PC-9 (cell line): ENCODE measurements around the gene ZNF80. TPM values are rescaled to one million over a fixed set of nuclear protein-coding genes. Genes with fewer than 3 reads are reported as not detected.

Experiments
- BruUV-seq: library from RNA; stranded (reverse); fragments of 400-500 nt; replicated peaks from 2 replicates; lab custom pipeline; 2021; lab: Mats Ljungman, UMichigan
- CTCF ChIA-PET: fragments of 300-600 bp; sonication (Branson Sonifier 250); formaldehyde crosslinking; loops from one replicate; lab custom pipeline; 2022; ENCODE audit warnings: antibody characterized with exemption; lab: Charles Lee
- POLR2A ChIA-PET: fragments of 300-600 bp; sonication (Branson Sonifier 250); formaldehyde crosslinking; loops from one replicate; lab custom pipeline; 2022; ENCODE audit warnings: antibody characterized with exemption; ENCODE audit not compliant: unreplicated experiment; lab: Charles Lee
- DNase-seq, 2 experiments: peaks; one replicate each; pipeline versions ENCODE4 v3.0.0 to v3.0.0-alpha.2; 2015 to 2022; ENCODE audit warnings: mixed read lengths in 1 of 2
- H2AFZ ChIP-seq: fragments of 200-600 bp; sonication (generic); 2 replicates; pipeline ENCODE4 v1.8.1; 2017; ENCODE audit warnings: antibody characterized with exemption
- H3F3A ChIP-seq: fragments of 200-600 bp; sonication (generic); 2 replicates; pipeline ENCODE4 v1.8.1; 2017; ENCODE audit warnings: antibody characterized with exemption, mild to moderate bottlenecking, low read depth; ENCODE audit not compliant: insufficient read depth
- H3K27ac ChIP-seq: fragments of 200-600 bp; sonication (generic); 2 replicates; pipeline ENCODE4 v1.6.1; 2016; ENCODE audit warnings: mixed run types
- H3K27me3 ChIP-seq: fragments of 200-600 bp; sonication (generic); 2 replicates; pipeline ENCODE4 v1.6.1; 2016; ENCODE audit warnings: low read depth, mixed run types; ENCODE audit not compliant: insufficient read depth
- H3K36me3 ChIP-seq: fragments of 200-600 bp; sonication (generic); 2 replicates; pipeline ENCODE4 v1.6.1; 2016; ENCODE audit warnings: low read depth, mixed run types
- H3K4me1 ChIP-seq: fragments of 200-600 bp; sonication (generic); replicated peaks from 2 replicates; pipeline ENCODE4 v1.6.1; 2016; ENCODE audit warnings: mixed run types; ENCODE audit not compliant: insufficient read depth
- H3K4me2 ChIP-seq: fragments of 200-600 bp; sonication (generic); 2 replicates; pipeline ENCODE4 v1.6.1; 2017; ENCODE audit warnings: mixed run types
- H3K4me3 ChIP-seq: fragments of 200-600 bp; sonication (generic); 2 replicates; pipeline ENCODE4 v1.6.1; 2016; ENCODE audit warnings: mixed run types
- H3K79me2 ChIP-seq: fragments of 200-600 bp; sonication (generic); 2 replicates; pipeline ENCODE4 v1.6.1; 2017; ENCODE audit warnings: low read depth, mixed run types
- H3K9me2 ChIP-seq: fragments of 200-600 bp; sonication (generic); 2 replicates; pipeline ENCODE4 v1.8.1; 2017; ENCODE audit warnings: mild to moderate bottlenecking; ENCODE audit not compliant: insufficient read depth
- H3K9me3 ChIP-seq: fragments of 200-600 bp; sonication (generic); 2 replicates; pipeline ENCODE4 v1.8.1; 2016; ENCODE audit warnings: low read depth; ENCODE audit not compliant: insufficient read depth
- H4K20me1 ChIP-seq: fragments of 200-600 bp; sonication (generic); 2 replicates; pipeline ENCODE4 v1.8.1; 2017; ENCODE audit not compliant: insufficient read depth
- CTCF ChIP-seq: fragments of 200-600 bp; sonication (generic); conservative IDR thresholded peaks from 2 replicates; pipeline ENCODE4 v1.6.1; 2017; ENCODE audit warnings: mixed run types, antibody characterized with exemption, mild to moderate bottlenecking, moderate library complexity
- EZH2 ChIP-seq: fragments of 200-600 bp; sonication (generic); IDR thresholded peaks from 2 replicates; pipeline ENCODE4 v1.8.0; 2017; ENCODE audit warnings: antibody characterized with exemption, low read depth
- intact Hi-C: fragments of 100-400 bp; cut with micrococcal nuclease; formaldehyde crosslinking; loops from one replicate; pipeline ENCODE4 v1.10.0; 2022; ENCODE audit not compliant: unreplicated experiment
- total RNA-seq: library from RNA; stranded (reverse); gene quantifications from 2 replicates; pipeline ENCODE4 v1.2.3, GENCODE V29; 2021

The ZNF80 gene
- total RNA-seq, 1 experiment from 2014 or later, result not detected

- intact Hi-C loops, result no loop called here
- no peaks in the 10 kb centered on the region for H3K36me3 ChIP-seq
- H4K20me1 ChIP-seq, result no peaks in the 10 kb centered on the region
- H3F3A ChIP-seq, result no peaks in the 10 kb centered on the region
- H3K4me1 ChIP-seq, result no peaks in the 10 kb centered on the region
- H3K27me3 ChIP-seq, result no peaks in the 10 kb centered on the region
- CTCF ChIA-PET, result no interaction called here
- TF ChIP-seq CTCF (no peak), EZH2 (no peak)
- H2AFZ ChIP-seq, result no peak overlapping the region
- POLR2A ChIA-PET, result no interaction called here
- H3K9me2 ChIP-seq, result no peaks in the 10 kb centered on the region
- H3K9me3 ChIP-seq, result no peaks in the 10 kb centered on the region
- H3K4me3 ChIP-seq, result no peak overlapping the region
- no peak for DNase-seq
- no peak overlapping the region for H3K4me2 ChIP-seq
- no peaks in the 10 kb centered on the region for H3K79me2 ChIP-seq
- no peak overlapping the region for H3K27ac ChIP-seq
- no TSS peak for BruUV-seq
These were observed 32.6 kb upstream of the ZNF80 start for GRCh38 chr3:114270019-114270418.

- Histone ChIP-seq H3K79me2 (no peaks in the 10 kb centered on the region), H3F3A (no peaks in the 10 kb centered on the region), H3K27me3 (no peaks in the 10 kb centered on the region), H3K27ac (no peak overlapping the region), H3K9me3 (no peaks in the 10 kb centered on the region), H3K9me2 (no peaks in the 10 kb centered on the region), H3K4me2 (no peak overlapping the region), H3K36me3 (no peaks in the 10 kb centered on the region), H4K20me1 (no peaks in the 10 kb centered on the region), H2AFZ (no peak overlapping the region), H3K4me1 (no peaks in the 10 kb centered on the region), H3K4me3 (no peak overlapping the region)
- no peak for TF ChIP-seq CTCF
- TF ChIP-seq EZH2, result no peak
- ChIA-PET CTCF (no interaction called here), POLR2A (no interaction called here)
- DNase-seq, result no peak
- intact Hi-C loops, result no loop called here
- BruUV-seq, result no TSS peak
These were observed 22.8 kb upstream of the ZNF80 start for GRCh38 chr3:114260152-114260551.

- POLR2A ChIA-PET, result no interaction called here
- H3K27me3 ChIP-seq, result no peaks in the 10 kb centered on the region
- no peaks in the 10 kb centered on the region for H4K20me1 ChIP-seq
- TF ChIP-seq EZH2 (no peak), CTCF (no peak)
- no peaks in the 10 kb centered on the region for H3K9me3 ChIP-seq
- H3K4me1 ChIP-seq, result no peaks in the 10 kb centered on the region
- no peaks in the 10 kb centered on the region for H3K79me2 ChIP-seq
- no peak overlapping the region for H3K4me2 ChIP-seq
- DNase-seq, result no peak
- H3F3A ChIP-seq, result no peaks in the 10 kb centered on the region
- intact Hi-C loops, result no loop called here
- CTCF ChIA-PET, result no interaction called here
- H3K27ac ChIP-seq, result no peak overlapping the region
- H3K36me3 ChIP-seq, result no peaks in the 10 kb centered on the region
- BruUV-seq, result no TSS peak
- H2AFZ ChIP-seq, result no peak overlapping the region
- no peak overlapping the region for H3K4me3 ChIP-seq
- H3K9me2 ChIP-seq, result no peaks in the 10 kb centered on the region
These were observed 22.2 kb upstream of the ZNF80 start for GRCh38 chr3:114259566-114259965.
